DND-41 (cell line): ENCODE data around the gene PKD1.
"Not testable (repeated sequence)": the region's sequence is repeated elsewhere in the genome, so short reads cannot be mapped to it uniquely, and the experiment has no call there.

Experiments used
- ATAC-seq: fragments of 200-7000 bp; cut with Tn5 transposase; 3 replicates; pipeline ENCODE4 v1.9.1; 2021; ENCODE audit warnings: low read depth; ENCODE audit not compliant: insufficient read depth
- DNase-seq: peaks from one replicate; pipeline ENCODE4 v3.0.0-alpha.2; 2020
- H2AFZ ChIP-seq: 2 replicates; pipeline ENCODE4 v1.6.0; 2012; ENCODE audit warnings: low read depth, low read length
- H3K27ac ChIP-seq: 2 replicates; pipeline ENCODE4 v1.5.1; 2012; ENCODE audit warnings: low read length, inconsistent platforms
- H3K27me3 ChIP-seq: fragments of 200-600 bp; sonication (generic); 2 replicates; pipeline ENCODE4 v1.6.0; 2012; ENCODE audit warnings: low read length, mild to moderate bottlenecking, inconsistent platforms; ENCODE audit not compliant: insufficient read depth, poor library complexity
- H3K36me3 ChIP-seq: 2 replicates; pipeline ENCODE4 v1.5.1; 2012; ENCODE audit warnings: low read length, inconsistent platforms; ENCODE audit not compliant: insufficient read depth
- H3K4me1 ChIP-seq: 2 replicates; pipeline ENCODE4 v1.5.1; 2012; ENCODE audit warnings: mild to moderate bottlenecking, low read length; ENCODE audit not compliant: insufficient read depth
- H3K4me2 ChIP-seq: 2 replicates; pipeline ENCODE4 v1.6.0; 2012; ENCODE audit warnings: mild to moderate bottlenecking, moderate library complexity, low read length, inconsistent platforms; ENCODE audit not compliant: insufficient read depth
- H3K4me3 ChIP-seq, 2 experiments: fragments of 200-600 bp in 1 of 2; shearing (Covaris generic) in 1 of 2; 2 replicates each; pipeline ENCODE4 v1.5.1; 2012 to 2016; ENCODE audit warnings: inconsistent platforms in 2 of 2, low read length in 2 of 2, mild to moderate bottlenecking in 2 of 2, low read depth in 1 of 2, moderate library complexity in 1 of 2
- H3K79me2 ChIP-seq: 2 replicates; pipeline ENCODE4 v1.6.0; 2012; ENCODE audit warnings: low read length, inconsistent platforms; ENCODE audit not compliant: insufficient read depth
- H3K9ac ChIP-seq: 2 replicates; pipeline ENCODE4 v1.6.0; 2012; ENCODE audit warnings: low read depth, mild to moderate bottlenecking, inconsistent platforms, low read length, moderate library complexity
- H3K9me3 ChIP-seq: 2 replicates; pipeline ENCODE4 v1.5.1; 2012; ENCODE audit warnings: low read length, moderate library complexity, mild to moderate bottlenecking, inconsistent platforms; ENCODE audit not compliant: insufficient read depth, severe bottlenecking
- H4K20me1 ChIP-seq: 2 replicates; pipeline ENCODE4 v1.6.0; 2012; ENCODE audit warnings: low read length; ENCODE audit not compliant: insufficient read depth
- EZH2 ChIP-seq: IDR thresholded peaks from 3 replicates; pipeline ENCODE4 v1.6.1; 2012; ENCODE audit warnings: borderline replicate concordance, low read depth, mild to moderate bottlenecking, moderate library complexity, low read length, inconsistent platforms; ENCODE audit not compliant: severe bottlenecking
- TF ChIP-seq, protein P1 (sequence below): IDR thresholded peaks from 2 replicates; pipeline ENCODE4 v1.5.1; 2012; ENCODE audit warnings: borderline replicate concordance, low read length, moderate library complexity, mild to moderate bottlenecking; ENCODE audit not compliant: poor library complexity, severe bottlenecking; ENCODE audit errors: extremely low read depth

Gene PKD1

DNA sequence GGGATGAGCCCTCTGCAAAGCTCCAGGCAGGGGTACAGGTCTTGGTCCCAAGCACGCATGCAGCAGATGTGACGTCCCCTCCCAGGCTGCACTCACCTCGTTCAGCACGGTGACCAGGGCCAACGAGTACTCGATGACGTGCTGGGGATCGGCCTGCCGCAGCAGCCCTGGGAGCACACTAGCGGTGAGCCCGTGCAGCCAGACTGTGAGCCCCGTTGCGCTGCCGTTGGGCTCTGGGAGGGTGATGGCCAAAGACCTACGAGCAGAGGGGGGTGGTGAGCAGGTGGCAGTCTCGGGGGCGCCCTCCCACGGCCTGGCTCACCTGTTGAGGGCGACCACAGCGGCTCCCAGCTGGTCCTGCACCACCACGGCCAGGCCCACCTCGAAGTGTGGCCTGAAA, 29.9 kb downstream of the PKD1 start:
- not testable (repeated sequence) for H2AFZ ChIP-seq, H3K4me3 ChIP-seq, H4K20me1 ChIP-seq, H3K27ac ChIP-seq, H3K4me1 ChIP-seq, ATAC-seq, H3K79me2 ChIP-seq, H3K27me3 ChIP-seq, DNase-seq, H3K9me3 ChIP-seq, H3K9ac ChIP-seq, H3K4me2 ChIP-seq
- peaks cover 40% of the 10 kb centered on the region for H3K36me3 ChIP-seq

DNA sequence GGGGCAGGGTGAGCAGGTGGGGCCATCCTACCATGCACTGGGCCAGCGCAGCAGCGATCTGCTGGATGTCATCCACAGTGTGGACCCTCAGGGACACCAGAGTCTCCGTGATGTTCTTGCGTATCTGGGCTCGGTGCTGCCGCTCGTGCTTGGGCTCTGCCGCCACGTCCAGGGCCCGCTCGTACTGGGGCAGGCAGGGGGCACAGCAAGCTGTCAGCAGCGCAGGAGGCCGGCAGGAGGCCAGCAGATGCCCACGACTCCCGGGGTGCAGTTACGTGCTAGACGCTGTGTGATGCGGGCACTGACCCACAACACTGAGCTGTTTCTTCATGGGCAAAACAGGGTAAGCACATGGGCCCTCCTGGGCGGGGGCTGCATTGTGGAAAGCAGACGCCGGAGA, 30.4 kb downstream of the PKD1 start:
- H3K27ac ChIP-seq, H3K9ac ChIP-seq, H3K79me2 ChIP-seq, DNase-seq, ATAC-seq, H3K9me3 ChIP-seq, H3K27me3 ChIP-seq, H4K20me1 ChIP-seq, H3K4me2 ChIP-seq, H3K4me1 ChIP-seq, H2AFZ ChIP-seq, H3K4me3 ChIP-seq: not testable (repeated sequence)
- peaks cover 40% of the 10 kb centered on the region for H3K36me3 ChIP-seq

DNA sequence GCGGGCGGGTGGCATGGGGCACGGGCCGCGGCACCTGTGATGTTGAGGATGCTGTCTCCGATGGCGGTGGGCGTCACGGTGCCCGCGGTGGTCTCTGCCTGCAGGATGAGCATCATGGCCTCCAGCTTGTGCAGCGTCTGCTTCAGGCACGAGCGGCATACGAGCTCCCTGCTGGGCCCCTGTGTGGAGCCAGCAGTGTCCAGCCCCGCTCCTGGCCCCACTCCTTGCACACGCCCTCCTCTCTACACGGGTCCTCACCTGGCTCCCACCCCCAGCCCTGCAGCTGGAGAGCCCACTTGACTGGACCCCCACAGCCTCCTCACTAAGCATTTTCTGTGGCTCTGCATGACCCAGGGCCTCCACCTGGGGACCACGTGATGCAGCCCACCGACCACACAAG, 31.2 kb downstream of the PKD1 start:
- not testable (repeated sequence) for H2AFZ ChIP-seq, H3K27ac ChIP-seq, ATAC-seq, H3K9me3 ChIP-seq, H3K27me3 ChIP-seq, H3K9ac ChIP-seq, H3K4me2 ChIP-seq, H3K79me2 ChIP-seq, H3K4me3 ChIP-seq, H3K4me1 ChIP-seq, H4K20me1 ChIP-seq, DNase-seq
- H3K36me3 ChIP-seq, result peaks cover 39% of the 10 kb centered on the region

DNA sequence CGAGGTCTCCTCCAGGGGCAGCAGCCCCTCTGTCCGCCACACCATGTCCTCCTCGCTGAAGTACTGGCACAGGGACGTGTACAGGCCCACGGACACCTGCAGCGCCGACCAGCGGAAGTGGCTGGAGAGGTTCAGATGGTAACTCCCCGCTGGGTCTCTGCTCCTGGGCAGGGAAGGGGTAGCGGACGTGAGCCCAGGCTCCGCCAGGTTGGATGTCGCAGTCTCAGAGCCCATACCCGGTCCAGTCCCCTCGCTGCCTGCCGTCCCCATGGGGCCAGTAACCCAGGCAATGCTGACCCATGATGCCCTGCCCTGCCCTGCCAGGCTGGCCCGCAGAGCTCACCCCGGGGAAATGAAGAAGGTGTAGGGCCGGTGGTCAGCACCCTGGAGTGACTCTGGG, 33.2 kb downstream of the PKD1 start:
- Histone ChIP-seq H3K9ac (no peak overlapping the region), H3K27ac (no peak overlapping the region), H3K36me3 (peaks cover 26% of the 10 kb centered on the region), H3K4me3 (no peak overlapping the region), H3K79me2 (no peaks in the 10 kb centered on the region), H3K4me2 (no peak overlapping the region), H3K9me3 (no peaks in the 10 kb centered on the region), H2AFZ (no peak overlapping the region), H4K20me1 (no peaks in the 10 kb centered on the region), H3K4me1 (no peaks in the 10 kb centered on the region), H3K27me3 (no peaks in the 10 kb centered on the region)
- no peak for ATAC-seq
- TF ChIP-seq, protein P1, sequence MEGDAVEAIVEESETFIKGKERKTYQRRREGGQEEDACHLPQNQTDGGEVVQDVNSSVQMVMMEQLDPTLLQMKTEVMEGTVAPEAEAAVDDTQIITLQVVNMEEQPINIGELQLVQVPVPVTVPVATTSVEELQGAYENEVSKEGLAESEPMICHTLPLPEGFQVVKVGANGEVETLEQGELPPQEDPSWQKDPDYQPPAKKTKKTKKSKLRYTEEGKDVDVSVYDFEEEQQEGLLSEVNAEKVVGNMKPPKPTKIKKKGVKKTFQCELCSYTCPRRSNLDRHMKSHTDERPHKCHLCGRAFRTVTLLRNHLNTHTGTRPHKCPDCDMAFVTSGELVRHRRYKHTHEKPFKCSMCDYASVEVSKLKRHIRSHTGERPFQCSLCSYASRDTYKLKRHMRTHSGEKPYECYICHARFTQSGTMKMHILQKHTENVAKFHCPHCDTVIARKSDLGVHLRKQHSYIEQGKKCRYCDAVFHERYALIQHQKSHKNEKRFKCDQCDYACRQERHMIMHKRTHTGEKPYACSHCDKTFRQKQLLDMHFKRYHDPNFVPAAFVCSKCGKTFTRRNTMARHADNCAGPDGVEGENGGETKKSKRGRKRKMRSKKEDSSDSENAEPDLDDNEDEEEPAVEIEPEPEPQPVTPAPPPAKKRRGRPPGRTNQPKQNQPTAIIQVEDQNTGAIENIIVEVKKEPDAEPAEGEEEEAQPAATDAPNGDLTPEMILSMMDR, result no peak
- TF ChIP-seq EZH2, result no peak
- DNase-seq, result no peak

DNA sequence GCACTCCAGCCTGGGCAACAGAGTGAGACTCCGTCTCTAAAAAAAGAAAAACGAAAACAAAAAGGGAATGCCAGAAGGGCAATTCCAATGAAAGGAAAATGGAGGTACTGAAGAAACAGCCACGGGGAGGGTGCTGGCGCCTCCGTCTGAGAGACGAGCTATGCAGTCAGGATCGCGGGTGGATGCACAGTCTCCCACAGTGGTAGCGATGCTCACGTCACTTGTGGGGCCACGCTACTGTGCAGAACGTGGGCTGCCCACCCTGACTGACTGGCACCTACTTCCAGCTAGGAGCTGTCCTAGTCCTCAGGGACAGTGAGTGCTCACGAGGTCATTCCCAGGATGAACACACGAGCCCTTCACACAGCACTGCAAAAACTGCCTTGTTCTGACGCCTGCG, 34.1 kb downstream of the PKD1 start:
- not testable (repeated sequence) for H3K4me1 ChIP-seq

DNA sequence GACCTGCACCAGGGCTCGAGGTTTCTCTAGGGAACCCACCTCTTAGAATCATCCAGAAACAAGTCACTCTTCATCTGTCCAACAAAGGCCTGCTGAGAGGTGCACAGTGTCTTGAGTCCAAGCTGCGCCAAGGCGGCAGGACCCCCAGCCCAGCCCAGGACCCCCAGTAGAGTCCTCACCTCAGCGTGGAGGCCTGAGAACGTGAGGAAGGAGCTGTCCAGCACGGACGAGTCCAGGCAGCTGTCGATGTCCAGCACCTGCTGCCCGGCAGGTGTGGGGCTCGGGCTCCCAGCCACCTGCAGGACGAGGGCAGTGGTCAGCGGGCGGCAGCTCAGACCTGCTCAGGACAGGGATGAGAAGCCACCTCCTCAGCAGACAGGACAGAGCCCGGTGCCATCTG, 38.0 kb downstream of the PKD1 start:
- H3K4me1 ChIP-seq, H3K79me2 ChIP-seq, H4K20me1 ChIP-seq, H3K9me3 ChIP-seq, DNase-seq, H3K27ac ChIP-seq, H3K9ac ChIP-seq, H3K4me3 ChIP-seq, H3K27me3 ChIP-seq, H3K4me2 ChIP-seq, ATAC-seq, H2AFZ ChIP-seq: not testable (repeated sequence)
- H3K36me3 ChIP-seq, result peaks cover 55% of the 10 kb centered on the region

More for the DNA sequence above, 34.1 kb downstream of the PKD1 start:
- not testable (repeated sequence) for H4K20me1 ChIP-seq, H3K79me2 ChIP-seq, ATAC-seq, H3K4me2 ChIP-seq, H3K9me3 ChIP-seq, H2AFZ ChIP-seq, H3K4me3 ChIP-seq, H3K27ac ChIP-seq, H3K27me3 ChIP-seq, DNase-seq, H3K9ac ChIP-seq
- H3K36me3 ChIP-seq, result peaks cover 30% of the 10 kb centered on the region
